Breast epithelium (tissue), 4 donors: ENCODE data around the gene HOXC10. TPM values are rescaled to one million over a fixed set of nuclear protein-coding genes. Genes with fewer than 3 reads are reported as not detected.

Source experiments
- DNase-seq, 2 donors: peaks; one replicate each; pipeline ENCODE4 v3.0.0-alpha.2; 2019; ENCODE audit warnings: low spot score in 2 of 2
- H3K27ac ChIP-seq, 2 donors: fragments of 200-600 bp; sonication (generic) in 1 of 2; one replicate each; pipeline ENCODE4 v1.5.1; 2016 to 2019; ENCODE audit warnings: mild to moderate bottlenecking in 1 of 2
- H3K27me3 ChIP-seq, 2 donors: fragments of 200-600 bp; sonication (generic) in 1 of 2; one replicate each; pipeline versions ENCODE4 v1.5.1 to v1.6.0; 2017 to 2019; ENCODE audit warnings: control low read depth in 1 of 2, mild to moderate bottlenecking in 1 of 2
- H3K36me3 ChIP-seq: fragments of 200-600 bp; one replicate; pipeline ENCODE4 v1.5.1; 2019
- H3K4me1 ChIP-seq, 2 donors: fragments of 200-600 bp; sonication (generic); one replicate each; pipeline ENCODE4 v1.5.1; 2016 to 2019; ENCODE audit warnings: control low read depth in 1 of 2
- H3K4me3 ChIP-seq, 3 donors: fragments of 200-600 bp; sonication (generic); 1 replicate in 2 of 3; 2 replicates in 1 of 3; pipeline ENCODE4 v1.5.1; 2016 to 2019; ENCODE audit warnings: mild to moderate bottlenecking in 3 of 3, moderate library complexity in 2 of 3
- H3K9me3 ChIP-seq, 2 donors: fragments of 200-600 bp; sonication (generic) in 1 of 2; one replicate each; pipeline ENCODE4 v1.5.1; 2016 to 2019; ENCODE audit warnings: control low read depth in 1 of 2
- POLR2A ChIP-seq: fragments of 450-650 bp; IDR thresholded peaks from one replicate; pipeline ENCODE4 v1.6.1; 2016; ENCODE audit warnings: antibody characterized with exemption, mild to moderate bottlenecking, moderate library complexity
- POLR2AphosphoS5 ChIP-seq, 3 donors: sonication (generic); formaldehyde crosslinking; IDR thresholded peaks; one replicate each; pipeline ENCODE4 v1.6.1; 2017; ENCODE audit warnings: antibody characterized with exemption in 3 of 3
- intact Hi-C: fragments of 100-400 bp; cut with DNase I; formaldehyde crosslinking; loops from one replicate; pipeline ENCODE4 v1.15.1; 2023; ENCODE audit warnings: low total_unique reads
- total RNA-seq, 3 donors: library from RNA; depleted of rRNA; stranded (reverse); fragments of >200 nt; gene quantifications; one replicate each; pipeline ENCODE4 v1.1.0, GENCODE V29; 2016
- TF ChIP-seq, protein P1 (sequence below), 3 donors: fragments of 450-650 bp; IDR thresholded peaks; one replicate each; pipeline ENCODE4 v1.5.1; 2016 to 2017; ENCODE audit warnings: antibody characterized with exemption in 3 of 3, mild to moderate bottlenecking in 3 of 3, moderate library complexity in 3 of 3

HOXC10 gene
- total RNA-seq, 3 donors from 2014 or later = 2.0 to 10.9 (median 4.3) TPM

- Histone ChIP-seq H3K4me1 (peaks cover 0 to 16% of the 10 kb centered on the region in 2 donors), H3K36me3 (no peaks in the 10 kb centered on the region), H3K27me3 (no peaks in the 10 kb centered on the region), H3K4me3 (peak overlapping the region; percentile 65 to 80 (median 71)), H3K9me3 (no peaks in the 10 kb centered on the region), H3K27ac (peak overlapping the region; percentile 99)
- no peak for DNase-seq
- intact Hi-C loops = no loop called here
- TF ChIP-seq POLR2A (no peak), POLR2AphosphoS5 (IDR thresholded peaks at IDR 0.05) (no peak)
- TF ChIP-seq, protein P1, sequence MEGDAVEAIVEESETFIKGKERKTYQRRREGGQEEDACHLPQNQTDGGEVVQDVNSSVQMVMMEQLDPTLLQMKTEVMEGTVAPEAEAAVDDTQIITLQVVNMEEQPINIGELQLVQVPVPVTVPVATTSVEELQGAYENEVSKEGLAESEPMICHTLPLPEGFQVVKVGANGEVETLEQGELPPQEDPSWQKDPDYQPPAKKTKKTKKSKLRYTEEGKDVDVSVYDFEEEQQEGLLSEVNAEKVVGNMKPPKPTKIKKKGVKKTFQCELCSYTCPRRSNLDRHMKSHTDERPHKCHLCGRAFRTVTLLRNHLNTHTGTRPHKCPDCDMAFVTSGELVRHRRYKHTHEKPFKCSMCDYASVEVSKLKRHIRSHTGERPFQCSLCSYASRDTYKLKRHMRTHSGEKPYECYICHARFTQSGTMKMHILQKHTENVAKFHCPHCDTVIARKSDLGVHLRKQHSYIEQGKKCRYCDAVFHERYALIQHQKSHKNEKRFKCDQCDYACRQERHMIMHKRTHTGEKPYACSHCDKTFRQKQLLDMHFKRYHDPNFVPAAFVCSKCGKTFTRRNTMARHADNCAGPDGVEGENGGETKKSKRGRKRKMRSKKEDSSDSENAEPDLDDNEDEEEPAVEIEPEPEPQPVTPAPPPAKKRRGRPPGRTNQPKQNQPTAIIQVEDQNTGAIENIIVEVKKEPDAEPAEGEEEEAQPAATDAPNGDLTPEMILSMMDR (IDR thresholded peaks at IDR 0.05) = no peak
These were observed 35.9 kb downstream of the HOXC10 start for GRCh38 chr12:54020591-54021405.

- Histone ChIP-seq H3K27me3 (no peaks in the 10 kb centered on the region), H3K36me3 (no peaks in the 10 kb centered on the region), H3K27ac (peak overlapping the region; percentile 99), H3K9me3 (no peaks in the 10 kb centered on the region), H3K4me3 (peak overlapping the region; percentile 65 to 80 (median 71)), H3K4me1 (peaks cover 0 to 16% of the 10 kb centered on the region in 2 donors)
- TF ChIP-seq, protein P1 (IDR thresholded peaks at IDR 0.05) = peak in 2 of 3 donors; percentile 9 to 16
- TF ChIP-seq POLR2A = no peak
- DNase-seq = peak in 1 of 2 donors; percentile 59
- intact Hi-C loops = no loop called here
These were observed 36.6 kb downstream of the HOXC10 start for GRCh38 chr12:54021432-54022013.

DNA sequence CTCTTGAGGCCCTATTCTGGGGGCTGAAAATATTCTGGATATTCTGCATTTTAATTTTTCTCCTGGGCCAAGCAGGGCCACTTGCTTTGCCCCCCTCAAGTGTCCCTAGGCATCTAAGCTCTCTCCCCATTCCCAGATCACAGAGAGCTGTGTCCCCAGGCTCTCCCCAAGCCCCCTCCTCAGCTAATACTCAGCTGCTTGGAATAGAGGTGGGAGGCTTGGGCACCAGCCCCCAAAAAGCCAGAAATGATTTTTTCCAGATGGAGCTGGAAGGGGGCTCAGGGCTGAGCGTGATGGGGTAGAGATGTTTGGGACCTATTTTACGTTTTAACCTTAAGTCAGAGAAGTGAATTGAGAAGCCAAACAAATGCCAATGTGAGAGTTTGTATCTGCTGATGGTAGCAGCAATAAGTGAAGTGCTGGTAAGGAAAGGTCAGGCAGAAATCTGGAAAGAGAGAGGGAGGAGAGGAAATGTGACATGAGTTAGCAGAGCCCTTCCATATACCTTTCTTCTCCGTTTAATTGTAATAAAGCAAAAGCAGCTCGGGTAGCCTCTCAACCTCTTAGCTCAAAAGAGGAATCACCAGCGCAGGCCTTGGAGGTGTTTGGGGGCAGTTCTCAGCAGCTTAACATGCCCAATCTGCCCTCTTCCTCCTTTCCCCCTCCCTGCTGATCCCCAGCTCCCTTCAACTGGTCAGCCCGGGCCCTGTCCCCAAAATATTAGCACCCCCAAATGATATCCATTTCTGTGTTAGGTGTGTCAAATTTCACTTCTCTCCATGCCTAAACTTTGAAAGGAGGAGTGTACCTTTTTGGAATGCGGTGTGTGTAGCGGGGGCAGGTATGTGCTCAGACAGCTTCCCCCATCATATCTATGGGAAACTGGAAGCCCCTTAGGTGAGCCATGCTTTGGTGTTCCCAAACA lies 38.3 kb downstream of the HOXC10 start:
- Histone ChIP-seq H3K36me3 (no peaks in the 10 kb centered on the region), H3K4me1 (peaks cover 0 to 16% of the 10 kb centered on the region in 2 donors), H3K4me3 (peak overlapping the region; percentile 30 to 60 (median 30)), H3K9me3 (no peaks in the 10 kb centered on the region), H3K27me3 (no peaks in the 10 kb centered on the region), H3K27ac (peak overlapping the region; percentile 99)
- DNase-seq = no peak
- intact Hi-C loops = no loop called here
- TF ChIP-seq POLR2AphosphoS5 (IDR thresholded peaks at IDR 0.05) (no peak), POLR2A (no peak)
- TF ChIP-seq, protein P1 (IDR thresholded peaks at IDR 0.05) = no peak

GRCh38 chr12:54024127-54024526 lies 39.2 kb downstream of the HOXC10 start:
- TF ChIP-seq, protein P1 (IDR thresholded peaks at IDR 0.05) = no peak
- TF ChIP-seq POLR2A (no peak), POLR2AphosphoS5 (IDR thresholded peaks at IDR 0.05) (no peak)
- H3K27me3 ChIP-seq = no peaks in the 10 kb centered on the region
- no peaks in the 10 kb centered on the region for H3K36me3 ChIP-seq
- intact Hi-C loops = no loop called here
- peaks cover 0 to 20% of the 10 kb centered on the region in 2 donors for H3K4me1 ChIP-seq
- peak overlapping the region; percentile 30 to 60 (median 30) for H3K4me3 ChIP-seq
- H3K27ac ChIP-seq = peak overlapping the region; percentile 99
- no peaks in the 10 kb centered on the region for H3K9me3 ChIP-seq
- DNase-seq = peak in 1 of 2 donors; percentile 47
